ENCODE results near the gene CYP2W1. TPM values are rescaled to one million over a fixed set of nuclear protein-coding genes. Genes with fewer than 3 reads are reported as not detected.

CYP2W1 gene
- total and polyA plus RNA-seq, 12 donors, result 0.70 to 71.0 (median 41.6) TPM

MicroRNA genes within 50 kb of the gene (microRNA counts, 767-probe panel; counts per million panel counts)
- 0 counts per million in 2 donors for microRNA hsa-miR-339-3p
- microRNA hsa-miR-339-5p, result 0 counts per million in 2 donors

Small RNA genes within 50 kb of the gene (microRNA-seq; reads per million reads assigned to microRNA genes)
- 513 to 829 (median 694) reads per million in 3 donors for gene MIR339

Small RNA genes within 50 kb of the gene (small RNA-seq; reads per million reads assigned to genes)
- 5.2 to 6.3 reads per million in 2 donors for gene MIR339

Other genes with a start within 250 kb of the CYP2W1 start
- gene SUN1, start 150.7 kb upstream of the CYP2W1 start, total RNA-seq, result 100 to 1,000 TPM in 4 of 9 donors, 10 to 100 TPM in 5; 73.3 to 122 (median 95.6) TPM
- 100 to 1,000 TPM in 2 of 3 donors, 10 to 100 TPM in 1; 28.7 to 114 (median 105) TPM for gene SUN1, start 150.7 kb upstream of the CYP2W1 start, polyA plus RNA-seq
- 100 to 1,000 TPM in 1 of 9 donors, 10 to 100 TPM in 8; 44.7 to 190 (median 67.6) TPM for gene GET4, start 106.6 kb upstream of the CYP2W1 start, total RNA-seq
- 100 to 1,000 TPM in 2 of 3 donors, 10 to 100 TPM in 1; 38.3 to 166 (median 164) TPM for gene GET4, start 106.6 kb upstream of the CYP2W1 start, polyA plus RNA-seq
- 10 to 100 TPM in 5 of 9 donors, 1 to 10 TPM in 4; 2.0 to 60.2 (median 11.5) TPM for gene ADAP1, start 28.5 kb upstream of the CYP2W1 start, total RNA-seq
- gene ADAP1, start 28.5 kb upstream of the CYP2W1 start, polyA plus RNA-seq, result 10 to 100 TPM in 1 of 3 donors, 1 to 10 TPM in 1, under 1 TPM in 1; 0.29 to 40.5 (median 7.1) TPM
- gene COX19, start 7.6 kb upstream of the CYP2W1 start, total RNA-seq, result 10 to 100 TPM in 8 of 9 donors, 1 to 10 TPM in 1; 9.1 to 32.4 (median 19.2) TPM
- 10 to 100 TPM; 12.3 to 28.6 (median 14.0) TPM for gene COX19, start 7.6 kb upstream of the CYP2W1 start, polyA plus RNA-seq
- 10 to 100 TPM in 4 of 9 donors, 1 to 10 TPM in 4, under 1 TPM in 1; 1.00 to 17.3 (median 8.7) TPM for gene GPR146, start 61.4 kb downstream of the CYP2W1 start, total RNA-seq
- gene GPR146, start 61.4 kb downstream of the CYP2W1 start, polyA plus RNA-seq, result 10 to 100 TPM in 1 of 3 donors, 1 to 10 TPM in 1, under 1 TPM in 1; 0.90 to 14.2 (median 7.9) TPM
- 10 to 100 TPM in 6 of 9 donors, 1 to 10 TPM in 3; 3.5 to 44.1 (median 20.4) TPM for gene GPER1, start 104.9 kb downstream of the CYP2W1 start, total RNA-seq
- gene GPER1, start 104.9 kb downstream of the CYP2W1 start, polyA plus RNA-seq, result 10 to 100 TPM in 1 of 3 donors, 1 to 10 TPM in 2; 1.9 to 22.4 (median 9.1) TPM
- gene ZFAND2A, start 177.0 kb downstream of the CYP2W1 start, total RNA-seq, result 10 to 100 TPM; 11.8 to 38.6 (median 19.6) TPM
- 10 to 100 TPM; 43.8 to 54.1 (median 49.2) TPM for gene ZFAND2A, start 177.0 kb downstream of the CYP2W1 start, polyA plus RNA-seq
- not detected for gene UNCX, start 249.7 kb downstream of the CYP2W1 start, total RNA-seq
- not detected for gene UNCX, start 249.7 kb downstream of the CYP2W1 start, polyA plus RNA-seq